ENCODE results near the gene WDCP. TPM values are rescaled to one million over a fixed set of nuclear protein-coding genes. Genes with fewer than 3 reads are reported as not detected.

Gene WDCP
- total RNA-seq, 6 experiments from 2014 or later = 4.3 to 8.7 (median 5.5) TPM

DNA sequence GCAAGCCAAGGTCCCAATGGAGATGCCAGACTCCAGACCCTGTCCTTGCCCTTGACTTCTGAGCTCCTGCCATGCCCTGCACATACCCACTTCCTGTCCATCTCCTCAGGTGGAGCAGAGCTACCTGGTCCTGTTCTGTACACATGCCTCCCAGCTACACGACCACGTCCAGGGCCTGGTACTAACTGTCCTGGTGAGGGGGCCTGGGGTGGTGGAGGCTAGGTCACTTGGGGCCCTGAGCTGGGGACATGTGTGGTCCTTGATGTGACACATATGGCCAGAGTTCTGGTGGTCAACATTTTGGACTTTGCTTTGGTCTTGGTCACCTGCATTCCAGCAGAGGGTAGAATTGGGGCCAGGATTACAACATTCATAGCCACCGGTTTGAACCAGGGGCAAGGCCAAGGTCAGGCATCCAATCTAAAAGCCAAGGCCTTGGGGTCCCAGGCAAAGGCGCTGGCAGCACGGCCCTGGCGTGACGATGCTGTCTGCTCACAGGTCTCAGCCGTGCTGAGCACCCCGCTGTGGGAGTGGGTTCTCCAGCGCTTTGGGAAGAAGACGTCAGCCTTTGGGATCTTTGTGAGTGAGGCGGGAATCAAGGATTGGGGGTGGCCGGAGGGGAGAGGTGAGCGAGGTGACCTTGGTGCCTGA, 24.7 kb downstream of the WDCP start:
- ATAC-seq (peak in 3 of 4 donors; percentile 24 to 45 (median 43)), DNase-seq (no peak)
- H3K27ac ChIP-seq = no peak overlapping the region
- peaks cover 0 to 9% (median 0%) of the 10 kb centered on the region in 4 donors for H3K36me3 ChIP-seq
- intact Hi-C loops (cut with DNase I) = no loop called here
- H3K4me3 ChIP-seq = no peak overlapping the region
- TF ChIP-seq, protein P1, sequence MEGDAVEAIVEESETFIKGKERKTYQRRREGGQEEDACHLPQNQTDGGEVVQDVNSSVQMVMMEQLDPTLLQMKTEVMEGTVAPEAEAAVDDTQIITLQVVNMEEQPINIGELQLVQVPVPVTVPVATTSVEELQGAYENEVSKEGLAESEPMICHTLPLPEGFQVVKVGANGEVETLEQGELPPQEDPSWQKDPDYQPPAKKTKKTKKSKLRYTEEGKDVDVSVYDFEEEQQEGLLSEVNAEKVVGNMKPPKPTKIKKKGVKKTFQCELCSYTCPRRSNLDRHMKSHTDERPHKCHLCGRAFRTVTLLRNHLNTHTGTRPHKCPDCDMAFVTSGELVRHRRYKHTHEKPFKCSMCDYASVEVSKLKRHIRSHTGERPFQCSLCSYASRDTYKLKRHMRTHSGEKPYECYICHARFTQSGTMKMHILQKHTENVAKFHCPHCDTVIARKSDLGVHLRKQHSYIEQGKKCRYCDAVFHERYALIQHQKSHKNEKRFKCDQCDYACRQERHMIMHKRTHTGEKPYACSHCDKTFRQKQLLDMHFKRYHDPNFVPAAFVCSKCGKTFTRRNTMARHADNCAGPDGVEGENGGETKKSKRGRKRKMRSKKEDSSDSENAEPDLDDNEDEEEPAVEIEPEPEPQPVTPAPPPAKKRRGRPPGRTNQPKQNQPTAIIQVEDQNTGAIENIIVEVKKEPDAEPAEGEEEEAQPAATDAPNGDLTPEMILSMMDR (IDR thresholded peaks at IDR 0.05) = no peak
- no peak for TF ChIP-seq POLR2A (IDR thresholded peaks at IDR 0.05)
- no CpG with 5 or more reads among the region's 14 CpGs for WGBS (ENCODE audit: insufficient coverage, low coverage, low lambda C conversion rate, missing lambda C conversion rate)
- H3K9me3 ChIP-seq = no peaks in the 10 kb centered on the region
- H3K27me3 ChIP-seq = no peaks in the 10 kb centered on the region
- H3K4me1 ChIP-seq = no peaks in the 10 kb centered on the region

DNA sequence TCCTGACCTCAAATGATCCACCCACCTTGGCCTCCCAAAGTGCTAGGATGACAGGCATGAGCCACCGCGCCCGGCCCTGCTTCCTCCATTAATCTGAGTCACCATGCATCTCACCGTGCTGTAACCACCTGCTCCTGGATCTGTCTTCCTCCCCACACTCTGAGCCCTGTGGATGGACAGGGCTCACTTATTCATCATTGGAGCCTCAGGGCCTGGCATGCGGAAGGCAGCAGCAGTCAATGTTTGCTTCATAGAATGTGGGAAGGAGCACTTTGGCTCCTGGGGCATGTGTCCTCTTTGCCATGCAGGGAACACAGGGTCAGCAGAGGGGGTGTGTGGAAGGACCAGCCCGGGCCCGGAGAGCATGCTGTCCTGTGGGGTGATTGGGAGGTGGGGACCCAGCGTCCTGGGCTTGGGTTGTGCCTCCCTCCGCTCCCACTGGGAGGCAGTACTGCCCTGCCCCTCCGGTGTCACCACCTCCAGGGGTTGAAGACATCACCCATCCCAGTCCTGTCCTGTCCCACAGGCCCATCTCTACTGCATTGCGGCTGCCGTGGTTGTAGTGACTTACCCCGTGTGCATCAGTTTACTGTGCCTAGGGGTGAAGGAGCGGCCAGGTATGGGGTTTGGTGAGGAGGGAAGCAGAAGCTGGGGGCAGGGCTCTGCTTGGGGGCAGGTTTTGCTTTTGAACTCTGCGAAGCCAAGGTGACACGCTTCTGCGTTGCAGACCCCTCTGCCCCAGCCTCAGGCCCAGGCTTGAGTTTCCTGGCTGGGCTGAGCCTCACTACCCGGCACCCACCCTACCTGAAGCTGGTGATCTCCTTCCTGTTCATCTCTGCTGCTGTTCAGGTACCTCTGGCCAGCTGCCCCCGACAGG, 25.8 kb downstream of the WDCP start:
- no peak for TF ChIP-seq POLR2A (IDR thresholded peaks at IDR 0.05)
- TF ChIP-seq, protein P1 (IDR thresholded peaks at IDR 0.05) = peak; percentile 18 to 30 (median 26)
- DNase-seq (no peak), ATAC-seq (peak; percentile 65 to 76 (median 68))
- H3K27ac ChIP-seq = no peak overlapping the region
- intact Hi-C loops (cut with DNase I) = no loop called here
- WGBS (ENCODE audit: insufficient coverage, low coverage, low lambda C conversion rate, missing lambda C conversion rate) = 79% methylated on average over 7 of the region's 19 CpGs
- H3K4me1 ChIP-seq = no peaks in the 10 kb centered on the region
- no peak overlapping the region for H3K4me3 ChIP-seq
- peaks cover 0 to under 1% (median 0%) of the 10 kb centered on the region in 4 donors for H3K36me3 ChIP-seq
- H3K9me3 ChIP-seq = no peaks in the 10 kb centered on the region
- H3K27me3 ChIP-seq = no peaks in the 10 kb centered on the region

DNA sequence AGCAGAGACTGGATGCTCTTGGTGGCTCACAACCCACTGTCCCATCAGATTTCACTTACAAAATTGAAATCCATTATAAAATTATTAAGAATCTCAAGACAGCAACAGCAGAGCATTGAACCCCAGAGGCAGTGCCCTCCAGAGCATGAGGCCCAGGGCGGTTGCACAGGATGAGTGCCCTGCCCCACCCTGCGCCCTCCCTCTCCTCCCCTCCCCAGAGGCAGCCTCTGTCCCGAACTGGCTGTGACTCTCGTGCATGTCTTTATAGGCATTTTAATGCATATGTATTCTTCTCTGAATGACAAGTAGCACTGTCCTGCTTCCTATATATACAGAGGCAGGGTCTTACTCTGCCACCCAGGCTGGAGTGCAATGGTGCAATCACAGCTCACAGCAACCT, 26.9 kb downstream of the WDCP start:
- Histone ChIP-seq H3K4me3 (no peak overlapping the region), H3K4me1 (no peaks in the 10 kb centered on the region), H3K27me3 (no peaks in the 10 kb centered on the region), H3K36me3 (no peaks in the 10 kb centered on the region), H3K27ac (no peak overlapping the region), H3K9me3 (no peaks in the 10 kb centered on the region)
- intact Hi-C loops (cut with DNase I) = no loop called here
- no peak for DNase-seq
- TF ChIP-seq, protein P1 (IDR thresholded peaks at IDR 0.05) = no peak
- TF ChIP-seq POLR2A (IDR thresholded peaks at IDR 0.05) = no peak
- WGBS (ENCODE audit: insufficient coverage, low coverage, low lambda C conversion rate, missing lambda C conversion rate) = 60% methylated on average over 1 of the region's 4 CpGs
- ATAC-seq = no peak

DNA sequence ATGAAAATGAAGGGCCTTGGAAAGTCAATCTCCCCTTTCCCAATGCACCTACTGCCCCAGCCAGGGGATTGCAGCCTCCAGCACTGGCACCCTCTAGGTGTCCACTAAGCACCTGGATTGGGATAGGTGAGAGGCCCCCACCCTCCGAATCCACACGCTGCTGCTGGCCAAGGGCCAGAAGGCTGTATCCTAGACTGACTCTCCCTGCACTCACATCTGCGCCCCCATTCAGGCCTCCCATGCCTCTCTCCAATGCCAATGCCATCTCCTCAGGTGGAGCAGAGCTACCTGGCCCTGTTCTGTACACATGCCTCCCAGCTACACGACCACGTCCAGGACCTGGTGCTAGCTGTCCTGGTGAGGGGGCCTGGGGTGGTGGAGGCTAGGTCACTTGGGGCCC, 27.5 kb downstream of the WDCP start:
- Histone ChIP-seq H3K27ac (no peak overlapping the region), H3K4me3 (no peak overlapping the region), H3K36me3 (no peaks in the 10 kb centered on the region), H3K9me3 (no peaks in the 10 kb centered on the region), H3K27me3 (no peaks in the 10 kb centered on the region), H3K4me1 (no peaks in the 10 kb centered on the region)
- TF ChIP-seq, protein P1 (IDR thresholded peaks at IDR 0.05) = no peak
- no peak for TF ChIP-seq POLR2A (IDR thresholded peaks at IDR 0.05)
- no peak for DNase-seq
- ATAC-seq = no peak
- intact Hi-C loops (cut with DNase I) = no loop called here
- 78% methylated on average over 3 of the region's 5 CpGs for WGBS (ENCODE audit: insufficient coverage, low coverage, low lambda C conversion rate, missing lambda C conversion rate)

Data from right lobe of liver (tissue), 6 donors.